ES-I3 (cell line): ENCODE measurements around the gene CD302.
"Not testable (repeated sequence)": the region's sequence is repeated elsewhere in the genome, so short reads cannot be mapped to it uniquely, and the experiment has no call there.

Experiments used
- H3K36me3 ChIP-seq: 2 replicates; pipeline ENCODE4 v1.6.1; 2013; ENCODE audit warnings: mild to moderate bottlenecking, low read length, control low read depth, moderate library complexity; ENCODE audit not compliant: insufficient read depth
- H3K4me1 ChIP-seq: 2 replicates; pipeline ENCODE4 v1.6.1; 2013; ENCODE audit warnings: mild to moderate bottlenecking, control low read depth, low read length; ENCODE audit not compliant: insufficient read depth
- H3K9ac ChIP-seq: 2 replicates; pipeline ENCODE4 v1.6.1; 2013; ENCODE audit warnings: low read depth, mild to moderate bottlenecking, low read length, moderate library complexity
- H3K9me3 ChIP-seq: 2 replicates; pipeline ENCODE4 v1.6.1; 2013; ENCODE audit warnings: mild to moderate bottlenecking, low read length, moderate library complexity; ENCODE audit not compliant: control insufficient read depth, insufficient read depth

The CD302 gene

GRCh38 chr2:159753797-159754196, 44.2 kb downstream of the CD302 start:
- Histone ChIP-seq H3K9ac (no peak overlapping the region), H3K36me3 (peaks cover 22% of the 10 kb centered on the region; the same call in 1 of the 2 replicates), H3K4me1 (peaks cover 3% of the 10 kb centered on the region; the same call in 1 of the 2 replicates), H3K9me3 (no peaks in the 10 kb centered on the region)

- peaks cover 21% of the 10 kb centered on the region for H3K36me3 ChIP-seq
- H3K4me1 ChIP-seq = peaks cover under 1% of the 10 kb centered on the region; the same call in 1 of the 2 replicates
- no peaks in the 10 kb centered on the region for H3K9me3 ChIP-seq
- H3K9ac ChIP-seq = no peak overlapping the region
These were observed 47.1 kb downstream of the CD302 start for GRCh38 chr2:159750873-159751272.

GRCh38 chr2:159748089-159748488, 49.9 kb downstream of the CD302 start:
- Histone ChIP-seq H3K9me3 (no peaks in the 10 kb centered on the region), H3K9ac (no peak overlapping the region), H3K4me1 (no peaks in the 10 kb centered on the region), H3K36me3 (peaks cover 22% of the 10 kb centered on the region)

GRCh38 chr2:159745237-159745636, 52.8 kb downstream of the CD302 start:
- H3K36me3 ChIP-seq = peaks cover 18% of the 10 kb centered on the region
- H3K4me1 ChIP-seq, H3K9me3 ChIP-seq: not testable (repeated sequence)

GRCh38 chr2:159744363-159744762, 53.6 kb downstream of the CD302 start:
- Histone ChIP-seq H3K4me1 (no peaks in the 10 kb centered on the region), H3K9me3 (no peaks in the 10 kb centered on the region), H3K9ac (no peak overlapping the region), H3K36me3 (peaks cover 15% of the 10 kb centered on the region)

More at GRCh38 chr2:159745237-159745636, 52.8 kb downstream of the CD302 start:
- H3K9ac ChIP-seq = not testable (repeated sequence)

- no peaks in the 10 kb centered on the region for H3K9me3 ChIP-seq
- H3K4me1 ChIP-seq = no peaks in the 10 kb centered on the region
- no peak overlapping the region for H3K9ac ChIP-seq
- peaks cover 10% of the 10 kb centered on the region for H3K36me3 ChIP-seq
These were observed 55.2 kb downstream of the CD302 start for GRCh38 chr2:159742846-159743245.

- peaks cover 11% of the 10 kb centered on the region for H3K36me3 ChIP-seq
- H3K9ac ChIP-seq = no peak overlapping the region
- no peaks in the 10 kb centered on the region for H3K4me1 ChIP-seq
- H3K9me3 ChIP-seq = no peaks in the 10 kb centered on the region
These were observed 59.3 kb downstream of the CD302 start for GRCh38 chr2:159738509-159739390.

GRCh38 chr2:159737917-159738296, 60.1 kb downstream of the CD302 start:
- no peaks in the 10 kb centered on the region for H3K9me3 ChIP-seq
- no peak overlapping the region for H3K9ac ChIP-seq
- H3K4me1 ChIP-seq = no peaks in the 10 kb centered on the region
- peaks cover 11% of the 10 kb centered on the region for H3K36me3 ChIP-seq

GRCh38 chr2:159737292-159737916, 60.6 kb downstream of the CD302 start:
- Histone ChIP-seq H3K36me3 (peaks cover 13% of the 10 kb centered on the region), H3K9ac (no peak overlapping the region), H3K4me1 (no peaks in the 10 kb centered on the region), H3K9me3 (no peaks in the 10 kb centered on the region)

- peaks cover 13% of the 10 kb centered on the region for H3K36me3 ChIP-seq
These were observed 62.0 kb downstream of the CD302 start for GRCh38 chr2:159736048-159736447.

GRCh38 chr2:159735648-159736047, 62.4 kb downstream of the CD302 start:
- Histone ChIP-seq H3K36me3 (peaks cover 16% of the 10 kb centered on the region), H3K9ac (no peak overlapping the region), H3K4me1 (no peaks in the 10 kb centered on the region), H3K9me3 (no peaks in the 10 kb centered on the region)

More at GRCh38 chr2:159736048-159736447, 62.0 kb downstream of the CD302 start:
- no peak overlapping the region for H3K9ac ChIP-seq
- H3K4me1 ChIP-seq = no peaks in the 10 kb centered on the region
- no peaks in the 10 kb centered on the region for H3K9me3 ChIP-seq

GRCh38 chr2:159728629-159729028, 69.4 kb downstream of the CD302 start:
- no peaks in the 10 kb centered on the region for H3K9me3 ChIP-seq
- no peak overlapping the region for H3K9ac ChIP-seq
- H3K4me1 ChIP-seq = no peaks in the 10 kb centered on the region
- peaks cover 12% of the 10 kb centered on the region for H3K36me3 ChIP-seq

GRCh38 chr2:159725713-159726112, 72.3 kb downstream of the CD302 start:
- H3K4me1 ChIP-seq = no peaks in the 10 kb centered on the region
- peaks cover 10% of the 10 kb centered on the region for H3K36me3 ChIP-seq
- no peaks in the 10 kb centered on the region for H3K9me3 ChIP-seq
- H3K9ac ChIP-seq = no peak overlapping the region

GRCh38 chr2:159724795-159725572, 73.0 kb downstream of the CD302 start:
- not testable (repeated sequence) for H3K4me1 ChIP-seq, H3K9me3 ChIP-seq, H3K9ac ChIP-seq, H3K36me3 ChIP-seq
